ENCODE measurements around the gene ELL2. TPM values are rescaled to one million over a fixed set of nuclear protein-coding genes. Genes with fewer than 3 reads are reported as not detected.

The ELL2 gene
- total RNA-seq, 1 donor from 2014 or later: 76.3 TPM

GRCh38 chr5:95953021-95953702 lies 8.5 kb downstream of the ELL2 start:
- Histone ChIP-seq H3K36me3 (ENCODE audit: control insufficient read depth, insufficient read depth, low read length) (peaks cover 3% of the 10 kb centered on the region), H3K27me3 (ENCODE audit: control insufficient read depth, insufficient read depth, low read length) (no peaks in the 10 kb centered on the region), H3K4me3 (ENCODE audit: low read depth, low read length) (no peak overlapping the region)
- no peak for FAIRE-seq
- DNase-seq (ENCODE audit: low read depth): no peak
- TF ChIP-seq CTCF (IDR thresholded peaks at IDR 0.05; ENCODE audit: insufficient read depth, low read length, severe bottlenecking): no peak

GRCh38 chr5:95951916-95952315 lies 9.7 kb downstream of the ELL2 start:
- DNase-seq (ENCODE audit: low read depth): no peak
- peaks cover 4% of the 10 kb centered on the region for H3K36me3 ChIP-seq (ENCODE audit: control insufficient read depth, insufficient read depth, low read length)
- H3K4me3 ChIP-seq (ENCODE audit: low read depth, low read length): no peak overlapping the region
- H3K27me3 ChIP-seq (ENCODE audit: control insufficient read depth, insufficient read depth, low read length): no peaks in the 10 kb centered on the region
- no peak for FAIRE-seq
- no peak for TF ChIP-seq CTCF (IDR thresholded peaks at IDR 0.05; ENCODE audit: insufficient read depth, low read length, severe bottlenecking)

- no peak for TF ChIP-seq CTCF (IDR thresholded peaks at IDR 0.05; ENCODE audit: insufficient read depth, low read length, severe bottlenecking)
- peaks cover 6% of the 10 kb centered on the region for H3K36me3 ChIP-seq (ENCODE audit: control insufficient read depth, insufficient read depth, low read length)
- DNase-seq (ENCODE audit: low read depth) (no peak), FAIRE-seq (no peak)
- no peaks in the 10 kb centered on the region for H3K27me3 ChIP-seq (ENCODE audit: control insufficient read depth, insufficient read depth, low read length)
- no peak overlapping the region for H3K4me3 ChIP-seq (ENCODE audit: low read depth, low read length)
These were observed 11.8 kb downstream of the ELL2 start for GRCh38 chr5:95949810-95950209.

GRCh38 chr5:95948631-95949030 lies 13.0 kb downstream of the ELL2 start:
- H3K4me3 ChIP-seq (ENCODE audit: low read depth, low read length): no peak overlapping the region
- FAIRE-seq: no peak
- no peak for TF ChIP-seq CTCF (IDR thresholded peaks at IDR 0.05; ENCODE audit: insufficient read depth, low read length, severe bottlenecking)

GRCh38 chr5:95946451-95946850 lies 15.2 kb downstream of the ELL2 start:
- H3K4me3 ChIP-seq (ENCODE audit: low read depth, low read length): no peak overlapping the region
- H3K27me3 ChIP-seq (ENCODE audit: control insufficient read depth, insufficient read depth, low read length): no peaks in the 10 kb centered on the region
- TF ChIP-seq CTCF (IDR thresholded peaks at IDR 0.05; ENCODE audit: insufficient read depth, low read length, severe bottlenecking): no peak
- no peak for DNase-seq (ENCODE audit: low read depth)
- peaks cover 3% of the 10 kb centered on the region for H3K36me3 ChIP-seq (ENCODE audit: control insufficient read depth, insufficient read depth, low read length)
- FAIRE-seq: no peak

More at GRCh38 chr5:95948631-95949030, 13.0 kb downstream of the ELL2 start:
- Histone ChIP-seq H3K27me3 (ENCODE audit: control insufficient read depth, insufficient read depth, low read length) (no peaks in the 10 kb centered on the region), H3K36me3 (ENCODE audit: control insufficient read depth, insufficient read depth, low read length) (peaks cover 6% of the 10 kb centered on the region)
- DNase-seq (ENCODE audit: low read depth): no peak

GRCh38 chr5:95942968-95943367 lies 18.7 kb downstream of the ELL2 start:
- TF ChIP-seq CTCF (IDR thresholded peaks at IDR 0.05; ENCODE audit: insufficient read depth, low read length, severe bottlenecking): no peak
- no peaks in the 10 kb centered on the region for H3K27me3 ChIP-seq (ENCODE audit: control insufficient read depth, insufficient read depth, low read length)
- peaks cover 2% of the 10 kb centered on the region for H3K36me3 ChIP-seq (ENCODE audit: control insufficient read depth, insufficient read depth, low read length)
- FAIRE-seq (no peak), DNase-seq (ENCODE audit: low read depth) (no peak)
- no peak overlapping the region for H3K4me3 ChIP-seq (ENCODE audit: low read depth, low read length)
